SK-MEL-5 (cell line): ENCODE results near the gene GPX8. TPM values are rescaled to one million over a fixed set of nuclear protein-coding genes. Genes with fewer than 3 reads are reported as not detected.

Experiments
- DNase-seq: peaks from one replicate; pipeline ENCODE4 v3.0.0-alpha.2; 2016; ENCODE audit warnings: low read depth, low spot score
- in situ Hi-C: cut with HindIII; loops from 2 replicates; pipeline ENCODE4 v1.10.0; 2016; ENCODE audit warnings: low sequenced_read_pairs, high pct_unique_total_duplicates, low pct_unique_long_range_greater_than_20kb
- total RNA-seq: library from RNA; depleted of rRNA; stranded (reverse); fragments of >200 nt; shearing (Covaris generic); gene quantifications from 2 replicates; pipeline ENCODE4 v1.2.3, GENCODE V29; 2014

GPX8 gene
- total RNA-seq, 1 experiment from 2014 or later, result 95.2 TPM

DNA sequence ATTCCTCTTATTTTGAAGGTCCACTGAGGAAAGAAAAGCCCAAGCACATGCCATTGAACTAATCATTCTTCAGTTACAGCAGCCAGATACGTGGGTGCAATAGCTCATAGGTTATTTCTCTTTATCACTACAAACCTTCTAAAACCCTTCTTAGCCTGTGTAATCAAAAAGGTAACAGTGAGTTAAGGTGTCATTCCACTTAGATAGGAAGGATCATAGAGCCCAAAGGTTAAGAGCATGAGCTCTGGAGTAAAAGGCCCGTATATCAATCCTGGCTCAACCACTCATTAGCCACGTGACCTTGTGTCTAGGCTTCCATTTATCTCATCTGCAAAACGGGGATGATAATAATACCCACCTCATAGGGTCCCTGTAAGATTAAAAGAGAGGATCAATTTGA is 2.7 kb downstream of the GPX8 start:
- DNase-seq, result no peak
- in situ Hi-C loops, result no loop called here

DNA sequence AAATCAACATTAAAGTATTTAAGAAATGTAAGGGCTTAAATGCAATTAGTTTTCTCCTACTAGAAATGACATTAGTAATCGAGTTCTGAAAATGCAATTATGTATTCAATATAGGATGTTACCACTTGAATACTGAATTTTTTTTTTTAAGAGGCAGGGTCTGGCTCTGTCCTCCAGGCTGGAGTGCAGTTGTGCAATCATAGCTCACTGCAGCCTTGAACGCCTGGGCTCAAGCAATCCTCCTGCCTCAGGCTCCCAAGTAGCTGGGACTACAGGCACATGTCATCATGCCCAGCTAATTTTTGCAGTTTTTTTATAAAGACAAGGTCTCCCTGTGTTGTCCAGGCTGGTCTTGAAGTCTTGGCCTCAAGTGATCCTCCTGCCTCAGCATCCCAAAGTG is 11.5 kb downstream of the GPX8 start:
- in situ Hi-C loops, result no loop called here
- DNase-seq, result no peak

DNA sequence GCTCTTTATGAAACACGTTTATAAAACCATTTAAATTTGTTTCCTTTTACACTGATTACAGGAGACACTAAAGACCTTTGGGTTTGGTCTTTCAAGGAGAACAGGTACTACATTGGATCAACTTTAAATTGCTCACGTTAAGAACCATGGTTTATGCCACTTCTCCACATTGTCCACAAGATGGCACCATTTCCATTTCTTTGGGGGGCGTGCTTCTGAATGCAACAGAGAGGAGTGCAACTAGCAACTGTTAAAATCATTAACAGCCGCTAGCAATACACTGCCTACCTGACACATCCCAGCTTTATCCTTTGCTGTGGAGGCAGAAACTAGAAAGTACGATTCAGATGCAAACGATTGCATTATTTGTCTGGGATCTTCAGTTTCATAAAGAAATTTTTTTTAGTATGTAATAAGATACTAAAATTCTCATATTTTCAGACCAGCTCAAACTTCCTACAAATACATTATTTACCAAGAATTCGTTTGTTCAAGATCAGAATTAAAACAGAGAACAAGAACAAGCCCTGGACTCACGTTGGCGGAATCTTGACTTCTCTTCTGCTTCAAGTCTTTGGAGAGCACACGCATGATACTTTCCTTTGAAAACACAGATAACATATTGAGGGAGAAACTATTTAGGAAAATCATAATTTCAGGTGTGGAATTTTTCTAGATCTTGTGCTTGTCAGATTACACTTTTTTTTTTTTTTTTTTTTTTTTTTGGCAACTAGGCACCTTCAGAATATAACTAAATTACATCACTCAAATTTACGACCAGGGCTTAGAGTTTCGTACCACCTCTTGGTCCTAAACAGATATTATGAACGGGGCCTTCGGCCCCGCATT is 12.3 kb downstream of the GPX8 start:
- in situ Hi-C loops, result no loop called here
- peak; percentile 91 for DNase-seq

DNA sequence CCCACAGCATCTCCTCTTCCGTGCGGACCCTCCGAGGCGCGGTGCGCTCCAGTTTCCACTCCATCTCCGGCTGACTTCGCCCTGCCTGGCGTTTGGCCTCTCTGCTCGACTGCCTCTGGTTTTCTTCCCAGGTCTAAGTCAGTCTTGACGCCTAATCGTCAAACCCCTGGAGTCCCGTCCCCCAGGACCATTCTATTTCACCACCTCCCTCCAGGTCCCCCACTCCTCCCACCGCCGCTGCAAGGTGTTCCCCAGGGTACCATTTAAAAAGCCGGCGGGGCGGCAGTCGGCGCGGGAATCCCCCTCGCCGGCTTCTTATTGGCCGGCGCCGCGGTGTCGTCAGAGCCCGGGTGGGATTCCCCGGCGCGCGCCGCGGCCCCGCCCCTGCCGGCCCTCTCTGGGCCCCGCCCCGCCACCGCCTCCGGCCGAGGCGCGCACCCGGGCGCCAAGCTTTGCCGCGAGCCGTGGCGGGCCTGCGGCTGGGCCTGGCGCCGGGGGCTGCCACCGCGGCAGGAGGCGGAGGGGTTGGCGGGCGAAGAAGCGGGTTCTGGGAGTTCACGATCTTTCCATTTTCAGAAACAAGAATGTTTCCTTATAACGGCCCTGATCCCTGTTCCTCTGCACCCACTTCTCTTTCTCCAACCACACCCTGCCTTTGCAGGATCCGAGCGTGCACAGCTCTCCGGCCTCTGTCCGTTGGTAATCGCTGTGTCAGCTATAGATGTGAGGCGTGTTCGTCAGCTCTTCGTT is 13.1 kb downstream of the GPX8 start, which contains the start of gene CDC20B:
TSS of gene CDC20B (minus strand) at position 241 of the 750 bp plus-strand sequence. CDS start at position 64, 177 bp downstream.
- peak; percentile 73 for DNase-seq
- in situ Hi-C loops, result no loop called here

DNA sequence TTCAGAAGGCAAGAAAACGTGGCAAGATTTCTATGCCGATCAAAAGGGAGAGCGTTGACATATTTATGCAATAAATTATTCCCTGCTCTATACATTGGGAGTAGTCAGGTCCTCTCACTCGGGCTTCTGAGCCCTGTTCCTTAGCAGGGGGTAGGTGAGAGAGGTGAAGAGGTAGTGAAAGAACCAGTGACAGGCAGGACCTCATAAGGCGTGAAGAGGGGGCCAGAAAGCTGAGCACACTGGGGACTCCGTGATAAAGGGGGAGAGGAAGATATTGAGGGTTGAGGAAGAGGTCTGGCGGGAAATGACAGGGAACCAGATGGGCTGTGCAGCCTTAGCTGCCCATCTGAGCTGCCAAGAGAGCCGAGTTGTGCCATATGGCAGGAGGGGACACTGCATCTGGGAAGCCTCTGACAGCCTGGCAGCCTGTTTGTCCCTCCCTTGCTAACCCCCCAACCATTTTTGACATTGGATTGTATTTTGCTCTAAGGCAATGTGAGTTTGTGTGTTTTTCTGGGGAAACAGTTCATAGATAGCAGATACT is 13.8 kb downstream of the GPX8 start:
- in situ Hi-C loops, result no loop called here
- no peak for DNase-seq

DNA sequence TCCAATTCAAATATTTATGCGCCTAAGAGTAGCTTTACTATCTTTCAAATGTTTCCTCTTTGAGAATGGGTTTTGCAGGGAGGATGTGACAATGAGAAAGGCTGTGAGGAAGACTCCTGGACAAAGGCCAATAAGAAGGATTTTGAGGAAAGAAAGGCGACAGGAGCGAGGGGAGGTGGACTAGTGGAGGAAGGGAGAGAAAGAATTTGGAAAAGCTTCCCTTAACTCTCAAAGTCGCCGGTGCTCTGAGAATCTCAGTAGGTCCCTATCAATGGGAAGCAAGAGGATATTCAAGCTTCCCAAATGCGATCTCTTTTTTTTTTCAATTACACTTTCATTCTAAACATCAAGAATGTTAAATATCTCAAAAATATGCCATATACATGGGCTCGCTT is 15.8 kb downstream of the GPX8 start:
- in situ Hi-C loops, result no loop called here
- DNase-seq, result no peak

DNA sequence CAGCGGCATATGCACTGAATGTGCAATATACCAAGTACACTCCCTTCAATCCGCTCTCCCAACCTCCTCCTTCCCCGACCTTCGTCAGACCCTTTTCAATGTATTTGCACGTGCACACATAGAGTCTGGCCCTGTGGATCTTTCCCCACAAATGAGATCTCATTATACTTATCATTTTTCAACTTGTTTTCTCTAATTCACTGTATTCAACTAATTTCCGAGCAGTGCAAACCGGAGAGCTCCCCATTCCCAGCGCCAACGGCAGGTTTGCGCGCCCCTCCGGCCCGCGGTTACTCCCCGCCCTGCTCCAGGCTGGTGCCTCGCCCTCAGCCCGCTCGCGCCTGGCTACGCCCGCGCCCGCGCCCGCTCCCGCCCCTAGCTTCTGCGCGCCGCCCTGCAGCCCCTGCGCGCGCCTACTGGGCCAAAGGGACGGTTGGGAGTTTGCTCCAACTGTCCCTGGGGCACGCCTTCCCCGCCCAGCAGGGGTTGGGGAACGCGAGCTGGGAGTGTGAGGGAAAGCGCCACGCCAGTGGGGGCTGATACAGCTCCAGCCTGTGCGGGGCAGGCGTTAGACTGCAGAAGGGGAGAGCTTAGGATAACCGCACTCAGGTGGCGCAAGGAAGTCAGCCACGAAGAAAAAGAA is 16.3 kb downstream of the GPX8 start:
- in situ Hi-C loops, result no loop called here

DNA sequence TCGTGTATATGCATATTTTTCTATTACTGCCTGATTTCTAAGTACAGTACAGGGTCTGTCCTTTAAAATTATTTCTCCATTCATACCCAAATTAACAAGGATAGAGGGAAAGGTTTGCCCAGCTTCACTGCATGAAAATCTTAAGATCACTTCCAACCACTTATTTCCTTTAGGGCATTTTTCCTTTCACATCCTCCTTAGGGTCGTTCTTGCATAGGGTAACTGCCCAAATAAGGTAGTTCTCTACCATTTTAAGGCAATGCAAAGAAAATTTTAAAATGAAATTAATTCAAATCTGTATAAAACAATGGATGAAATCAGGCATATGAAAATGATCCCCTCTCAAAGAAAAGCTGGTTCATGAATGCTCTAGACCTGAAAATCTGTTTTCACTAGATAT is 17.1 kb downstream of the GPX8 start:
- in situ Hi-C loops, result no loop called here
- DNase-seq, result no peak

More for the DNA sequence above, 16.3 kb downstream of the GPX8 start:
- DNase-seq, result peak; percentile 82

DNA sequence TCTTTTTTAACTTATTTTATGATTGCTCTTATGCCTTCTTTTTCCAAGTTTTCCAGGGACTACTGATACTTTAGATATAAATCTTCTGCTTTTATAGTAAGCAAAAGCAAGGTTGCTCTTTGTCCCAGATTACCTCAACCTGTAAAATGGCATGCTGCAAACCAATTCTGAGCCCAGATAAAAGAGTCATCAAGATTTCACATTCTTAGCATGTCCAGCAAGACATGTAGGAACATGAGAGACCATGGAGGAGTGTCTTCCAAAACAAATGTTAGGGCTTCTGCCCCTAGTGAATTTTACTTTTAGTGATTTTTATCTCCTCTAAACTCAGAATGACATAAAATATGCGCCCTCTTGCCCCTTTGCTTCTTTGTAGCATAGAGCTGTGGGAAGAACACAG is 20.0 kb downstream of the GPX8 start:
- in situ Hi-C loops, result no loop called here
- DNase-seq, result no peak

DNA sequence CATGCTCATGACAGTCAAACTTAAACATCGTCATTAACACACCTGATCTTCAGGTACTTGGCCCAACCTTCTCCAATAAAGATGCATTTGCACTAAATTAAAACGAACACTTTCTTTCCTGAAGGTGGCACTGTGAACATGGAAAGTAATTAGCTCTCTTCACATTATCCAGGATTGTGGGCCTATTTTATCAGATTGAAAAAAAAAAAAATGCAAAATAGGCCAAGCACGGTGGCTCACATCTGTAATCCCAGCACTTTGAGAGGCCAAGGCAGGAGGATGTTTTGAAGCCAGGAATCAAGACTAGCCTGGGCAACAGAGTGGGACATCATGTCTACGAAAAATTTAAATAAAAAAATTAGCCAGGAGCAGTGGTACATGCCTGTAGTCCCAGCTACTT is 27.4 kb downstream of the GPX8 start:
- in situ Hi-C loops, result no loop called here
- DNase-seq, result peak; percentile 55

DNA sequence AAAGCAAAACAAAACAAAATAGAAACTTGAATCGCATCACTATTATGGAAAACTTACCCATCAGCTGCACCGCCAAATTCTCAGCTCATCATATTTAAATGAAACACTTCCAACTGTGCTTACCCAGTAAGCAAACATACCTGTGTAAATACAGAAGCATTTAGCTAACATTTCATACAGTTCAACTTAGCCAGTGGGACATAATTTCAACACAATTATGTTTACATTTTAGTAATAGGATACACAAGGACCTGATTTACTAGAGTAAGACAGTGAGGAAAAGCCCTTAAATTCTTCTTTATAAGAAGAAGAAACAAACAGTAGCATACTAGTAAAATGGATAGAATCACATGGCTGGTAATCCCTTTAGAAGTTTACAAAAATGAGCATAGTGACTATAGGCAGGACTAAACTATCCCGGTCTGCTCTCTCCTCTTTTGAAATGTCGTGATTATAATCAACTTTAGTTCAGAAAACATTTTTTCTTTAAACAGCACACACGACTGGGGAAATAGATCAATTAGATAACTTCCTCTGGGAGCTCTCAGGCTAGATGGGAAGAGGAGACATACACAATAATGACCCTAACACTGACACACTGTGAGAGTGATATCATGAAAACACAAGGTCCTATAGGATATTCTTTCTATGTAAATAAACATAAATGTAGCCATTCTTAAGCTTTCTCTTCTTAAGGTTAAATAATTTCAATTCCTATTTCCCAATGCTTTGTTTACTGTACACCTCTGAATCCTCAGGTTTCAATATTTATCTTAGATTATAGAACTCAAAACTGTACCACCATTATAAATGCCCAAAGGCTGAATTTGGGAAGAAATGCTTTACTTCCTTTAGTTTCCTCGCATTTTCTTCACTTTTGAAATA is 28.9 kb downstream of the GPX8 start:
- no peak for DNase-seq
- in situ Hi-C loops, result no loop called here

DNA sequence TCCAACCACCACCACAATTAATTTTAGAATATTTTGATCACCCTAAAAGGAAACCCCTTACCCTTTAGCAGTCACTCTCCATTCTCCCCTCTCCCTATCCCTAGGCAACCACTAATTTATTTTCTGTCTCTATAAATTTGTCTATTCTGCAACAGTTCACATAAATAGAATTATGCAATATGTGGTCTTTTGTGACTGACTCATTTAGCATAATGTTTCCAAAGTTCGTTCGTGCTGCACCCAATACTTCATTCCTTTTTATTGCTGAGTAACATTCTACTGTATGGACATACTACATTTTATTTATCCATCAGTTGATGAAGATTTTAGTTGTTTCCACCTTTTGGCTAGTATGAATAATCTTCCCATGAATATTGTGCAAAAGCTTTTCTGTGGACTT is 31.2 kb downstream of the GPX8 start:
- in situ Hi-C loops, result no loop called here
- no peak for DNase-seq

DNA sequence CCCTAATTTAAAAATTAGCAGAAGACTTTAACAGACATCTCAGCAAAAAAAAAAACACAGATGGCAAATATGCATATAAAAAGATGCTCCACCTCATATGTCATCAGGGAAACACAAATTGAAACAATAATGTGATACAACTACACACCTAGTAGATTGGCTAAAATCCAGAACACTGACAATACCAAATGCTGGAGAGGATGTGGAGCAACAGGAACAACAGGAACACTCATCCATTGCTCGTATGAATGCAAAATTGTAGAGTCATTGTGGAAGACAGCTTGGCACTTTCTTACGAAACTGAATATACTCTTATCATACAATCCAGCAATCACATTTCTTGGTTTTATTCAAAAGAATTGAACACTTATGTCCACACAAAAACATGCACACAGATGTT is 45.0 kb downstream of the GPX8 start:
- in situ Hi-C loops, result no loop called here
- DNase-seq, result no peak

DNA sequence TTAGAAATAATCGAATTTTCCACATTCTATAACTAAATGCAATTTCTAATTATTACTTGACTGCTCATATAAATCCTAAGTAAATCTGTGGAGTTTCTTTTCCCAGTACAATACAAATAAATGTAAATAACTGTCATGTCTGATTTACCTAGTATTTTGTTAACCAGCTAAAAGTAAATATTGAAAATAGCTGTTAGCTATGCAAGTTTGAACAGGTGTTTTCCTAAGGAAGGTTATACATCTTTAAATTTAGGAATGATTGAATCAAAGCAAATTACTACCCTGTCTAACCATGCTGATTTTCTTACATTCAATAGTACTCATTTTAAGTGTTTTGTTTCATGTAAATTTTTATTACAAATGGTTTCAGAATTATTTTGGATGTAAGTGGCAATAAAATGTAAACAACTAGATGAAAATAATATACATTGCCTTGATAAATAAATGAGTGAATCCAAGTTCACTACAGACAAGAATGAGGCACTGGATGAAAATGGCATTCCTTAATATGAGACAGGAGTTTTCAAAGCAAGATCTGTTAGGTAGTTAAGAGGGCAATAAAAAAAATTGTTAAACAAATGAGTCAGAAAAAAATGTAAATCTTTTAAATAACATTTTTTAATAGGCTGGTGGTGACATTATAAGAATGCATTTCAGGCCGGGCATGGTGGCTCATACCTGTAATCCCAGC is 51.4 kb downstream of the GPX8 start:
- DNase-seq, result no peak
- in situ Hi-C loops, result no loop called here
